ENCODE measurements around the gene GMPPB. TPM values are rescaled to one million over a fixed set of nuclear protein-coding genes. Genes with fewer than 3 reads are reported as not detected.
"Not testable (repeated sequence)": the region's sequence is repeated elsewhere in the genome, so short reads cannot be mapped to it uniquely, and the experiment has no call there.

Gene GMPPB
- total RNA-seq, 4 donors from 2014 or later = 15.6 to 31.7 (median 27.3) TPM

- no peak for ATAC-seq (ENCODE audit: low FRiP score)
- TF ChIP-seq CTCF (IDR thresholded peaks at IDR 0.05) = no peak
These were observed 22.2 kb downstream of the GMPPB start for GRCh38 chr3:49701388-49702077.

GRCh38 chr3:49700453-49701128 lies 23.2 kb downstream of the GMPPB start:
- ATAC-seq (ENCODE audit: low FRiP score) = no peak
- TF ChIP-seq CTCF (IDR thresholded peaks at IDR 0.05) = no peak
- DNase-seq (ENCODE audit: low spot score) = no peak

More at GRCh38 chr3:49701388-49702077, 22.2 kb downstream of the GMPPB start:
- DNase-seq (ENCODE audit: low spot score) = no peak

GRCh38 chr3:49700014-49700413 lies 23.7 kb downstream of the GMPPB start:
- TF ChIP-seq CTCF (IDR thresholded peaks at IDR 0.05) = no peak
- ATAC-seq (ENCODE audit: low FRiP score) (no peak), DNase-seq (ENCODE audit: low spot score) (no peak)

- ATAC-seq (ENCODE audit: low FRiP score) = no peak
- TF ChIP-seq CTCF (IDR thresholded peaks at IDR 0.05) = no peak
- no peak for DNase-seq (ENCODE audit: low spot score)
These were observed 24.3 kb downstream of the GMPPB start for GRCh38 chr3:49699281-49699979.

GRCh38 chr3:49695350-49696015 lies 28.3 kb downstream of the GMPPB start:
- DNase-seq (ENCODE audit: low spot score); ATAC-seq (ENCODE audit: low FRiP score): not testable (repeated sequence)

- not testable (repeated sequence) for DNase-seq (ENCODE audit: low spot score); ATAC-seq (ENCODE audit: low FRiP score)
These were observed 29.2 kb downstream of the GMPPB start for GRCh38 chr3:49694409-49695070.

GRCh38 chr3:49691481-49691880 lies 32.3 kb downstream of the GMPPB start:
- DNase-seq (ENCODE audit: low spot score); ATAC-seq (ENCODE audit: low FRiP score): not testable (repeated sequence)

- ATAC-seq (ENCODE audit: low FRiP score); DNase-seq (ENCODE audit: low spot score): not testable (repeated sequence)
These were observed 32.9 kb downstream of the GMPPB start for GRCh38 chr3:49690856-49691255.

GRCh38 chr3:49689908-49690624 lies 33.7 kb downstream of the GMPPB start:
- not testable (repeated sequence) for DNase-seq (ENCODE audit: low spot score); ATAC-seq (ENCODE audit: low FRiP score)
